Lower leg skin (tissue), 4 donors: ENCODE measurements around the gene SLC35F3. TPM values are rescaled to one million over a fixed set of nuclear protein-coding genes. Genes with fewer than 3 reads are reported as not detected.

Experiments used
- DNase-seq, 2 donors: peaks; one replicate each; pipeline ENCODE4 v3.0.0-alpha.2; 2019; ENCODE audit warnings: low spot score in 2 of 2
- H3K4me3 ChIP-seq: fragments of 200-600 bp; sonication (generic); 2 replicates; pipeline ENCODE4 v1.5.1; 2017; ENCODE audit warnings: mild to moderate bottlenecking, low read depth; ENCODE audit not compliant: poor library complexity, severe bottlenecking
- CTCF ChIP-seq, 3 donors: fragments of 450-650 bp; IDR thresholded peaks; one replicate each; pipeline ENCODE4 v1.5.1; 2016; ENCODE audit warnings: antibody characterized with exemption in 3 of 3, mild to moderate bottlenecking in 3 of 3, moderate library complexity in 2 of 3
- POLR2A ChIP-seq, 2 donors: fragments of 450-650 bp; IDR thresholded peaks; one replicate each; pipeline ENCODE4 v1.6.1; 2016 to 2017; ENCODE audit warnings: antibody characterized with exemption in 2 of 2, mild to moderate bottlenecking in 1 of 2, moderate library complexity in 1 of 2
- WGBS, 2 donors: methylation state at CpG; one replicate each; pipeline ENCODE4 v1.1.5; 2018; 5-methylcytosine and 5-hydroxymethylcytosine counted together
- intact Hi-C: fragments of 100-400 bp; cut with DNase I; formaldehyde crosslinking; loops from one replicate; pipeline ENCODE4 v1.15.0; 2023; ENCODE audit warnings: low total_unique reads
- total RNA-seq, 4 donors: library from RNA; depleted of rRNA; stranded (reverse); fragments of >200 nt; gene quantifications; one replicate each; pipeline ENCODE4 v1.1.0, GENCODE V29; 2016

SLC35F3 gene
- total RNA-seq, 4 donors from 2014 or later: 0.42 to 0.83 (median 0.64) TPM

GRCh38 chr1:233972951-233973635 is 68.6 kb downstream of the SLC35F3 start:
- intact Hi-C loops: no loop called here
- no peak overlapping the region for H3K4me3 ChIP-seq
- no peak for TF ChIP-seq CTCF (IDR thresholded peaks at IDR 0.05)
- TF ChIP-seq POLR2A (IDR thresholded peaks at IDR 0.05): no peak
- peak in 1 of 2 donors; percentile 43 for DNase-seq
- WGBS, 2 donors: 77 to 81% methylated on average over 7 of the region's 7 CpGs

GRCh38 chr1:233975486-233975885 is 71.0 kb downstream of the SLC35F3 start:
- DNase-seq: no peak

GRCh38 chr1:233981042-233981675 is 76.7 kb downstream of the SLC35F3 start:
- no peak overlapping the region for H3K4me3 ChIP-seq
- DNase-seq: no peak
- intact Hi-C loops: no loop called here
- no peak for TF ChIP-seq POLR2A (IDR thresholded peaks at IDR 0.05)
- TF ChIP-seq CTCF (IDR thresholded peaks at IDR 0.05): no peak
- 77 to 82% methylated on average over 10 of the region's 10 CpGs for WGBS, 2 donors

More at GRCh38 chr1:233975486-233975885, 71.0 kb downstream of the SLC35F3 start:
- no peak overlapping the region for H3K4me3 ChIP-seq
- intact Hi-C loops: no loop called here
- 87 to 89% methylated on average over 11 of the region's 11 CpGs for WGBS, 2 donors
- TF ChIP-seq POLR2A (IDR thresholded peaks at IDR 0.05): no peak
- TF ChIP-seq CTCF (IDR thresholded peaks at IDR 0.05): no peak

DNA sequence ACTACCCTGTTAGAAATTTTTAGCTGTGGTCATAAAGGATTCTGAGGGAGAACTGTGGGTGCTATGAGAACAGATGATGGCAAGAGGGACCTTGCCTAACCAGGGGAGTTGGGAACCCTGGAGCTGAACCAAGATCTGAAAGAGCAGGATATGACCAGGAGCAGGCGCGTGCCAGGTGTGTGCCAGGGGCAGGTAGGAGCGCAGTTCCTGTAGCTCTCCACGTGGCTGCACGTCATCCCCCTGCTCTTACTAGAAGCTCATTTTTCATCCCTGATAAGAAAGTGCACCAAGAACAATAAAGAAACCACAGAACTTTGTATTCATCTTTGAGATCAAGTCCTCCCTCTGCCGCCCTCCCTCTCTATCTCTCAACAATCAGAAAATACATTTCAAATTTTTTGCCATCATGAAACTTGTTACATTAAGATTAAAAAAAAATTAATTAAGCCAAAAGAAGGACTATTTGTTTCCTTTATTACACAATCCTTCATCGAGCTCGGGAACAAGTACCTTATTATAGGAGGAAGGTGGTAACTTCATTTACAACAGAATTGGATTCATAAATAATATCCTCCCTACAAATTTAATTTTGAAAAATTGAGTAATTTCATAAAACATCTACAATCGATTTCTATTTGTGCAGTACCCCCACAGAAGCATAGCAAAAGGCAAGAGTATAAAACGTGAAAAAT is 78.5 kb downstream of the SLC35F3 start:
- no peak overlapping the region for H3K4me3 ChIP-seq
- no peak for DNase-seq
- intact Hi-C loops: no loop called here
- WGBS, 2 donors: 59 to 68% methylated on average over 10 of the region's 10 CpGs
- no peak for TF ChIP-seq POLR2A (IDR thresholded peaks at IDR 0.05)
- no peak for TF ChIP-seq CTCF (IDR thresholded peaks at IDR 0.05)

- TF ChIP-seq CTCF (IDR thresholded peaks at IDR 0.05) (no peak), POLR2A (IDR thresholded peaks at IDR 0.05) (no peak)
- intact Hi-C loops: no loop called here
- WGBS, 2 donors: 78 to 79% methylated on average over 7 of the region's 7 CpGs
Observed at GRCh38 chr1:233983811-233984210, 79.3 kb downstream of the SLC35F3 start.

More at GRCh38 chr1:233983811-233984210, 79.3 kb downstream of the SLC35F3 start:
- no peak for DNase-seq
- no peak overlapping the region for H3K4me3 ChIP-seq
